ENCODE data around the gene RSAD1.

Gene RSAD1

GRCh38 chr17:50491505-50491904 lies 12.8 kb downstream of the RSAD1 start:
- Histone ChIP-seq H3K4me3 (ENCODE audit: low read depth, low read length) (no peak overlapping the region), H3K9me3 (ENCODE audit: severe bottlenecking) (no peaks in the 10 kb centered on the region), H3K36me3 (no peaks in the 10 kb centered on the region), H3K27me3 (ENCODE audit: insufficient read depth, low read depth, severe bottlenecking) (no peaks in the 10 kb centered on the region), H3K27ac (no peak overlapping the region)
- DNase-seq, result no peak
- TF ChIP-seq, protein P1, sequence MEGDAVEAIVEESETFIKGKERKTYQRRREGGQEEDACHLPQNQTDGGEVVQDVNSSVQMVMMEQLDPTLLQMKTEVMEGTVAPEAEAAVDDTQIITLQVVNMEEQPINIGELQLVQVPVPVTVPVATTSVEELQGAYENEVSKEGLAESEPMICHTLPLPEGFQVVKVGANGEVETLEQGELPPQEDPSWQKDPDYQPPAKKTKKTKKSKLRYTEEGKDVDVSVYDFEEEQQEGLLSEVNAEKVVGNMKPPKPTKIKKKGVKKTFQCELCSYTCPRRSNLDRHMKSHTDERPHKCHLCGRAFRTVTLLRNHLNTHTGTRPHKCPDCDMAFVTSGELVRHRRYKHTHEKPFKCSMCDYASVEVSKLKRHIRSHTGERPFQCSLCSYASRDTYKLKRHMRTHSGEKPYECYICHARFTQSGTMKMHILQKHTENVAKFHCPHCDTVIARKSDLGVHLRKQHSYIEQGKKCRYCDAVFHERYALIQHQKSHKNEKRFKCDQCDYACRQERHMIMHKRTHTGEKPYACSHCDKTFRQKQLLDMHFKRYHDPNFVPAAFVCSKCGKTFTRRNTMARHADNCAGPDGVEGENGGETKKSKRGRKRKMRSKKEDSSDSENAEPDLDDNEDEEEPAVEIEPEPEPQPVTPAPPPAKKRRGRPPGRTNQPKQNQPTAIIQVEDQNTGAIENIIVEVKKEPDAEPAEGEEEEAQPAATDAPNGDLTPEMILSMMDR (IDR thresholded peaks at IDR 0.05; ENCODE audit: low read depth, low read length), result no peak

DNA sequence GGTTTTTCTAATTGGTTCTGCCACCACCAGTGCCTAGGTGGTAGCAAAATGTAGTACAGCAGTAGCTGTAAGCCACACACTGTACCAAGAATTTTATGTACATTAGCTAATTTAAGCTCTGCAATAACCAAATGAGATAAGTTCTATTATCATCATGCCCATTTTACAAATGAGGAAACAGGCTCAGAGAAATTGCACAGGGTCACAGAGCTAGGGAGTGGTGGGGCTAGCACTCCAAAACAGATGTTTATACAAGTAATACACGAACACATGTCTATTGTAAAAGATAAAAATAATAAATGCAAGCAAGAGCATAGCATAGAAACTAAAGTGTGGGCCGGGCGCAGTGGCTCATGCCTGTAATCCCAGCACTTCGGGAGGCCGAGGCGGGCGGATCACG lies 13.6 kb downstream of the RSAD1 start:
- DNase-seq, result no peak
- Histone ChIP-seq H3K27me3 (ENCODE audit: insufficient read depth, low read depth, severe bottlenecking) (no peaks in the 10 kb centered on the region), H3K27ac (no peak overlapping the region), H3K4me3 (ENCODE audit: low read depth, low read length) (no peak overlapping the region), H3K36me3 (no peaks in the 10 kb centered on the region), H3K9me3 (ENCODE audit: severe bottlenecking) (no peaks in the 10 kb centered on the region)
- TF ChIP-seq, protein P1 (IDR thresholded peaks at IDR 0.05; ENCODE audit: low read depth, low read length), result no peak

- Histone ChIP-seq H3K27me3 (ENCODE audit: insufficient read depth, low read depth, severe bottlenecking) (no peaks in the 10 kb centered on the region), H3K36me3 (no peaks in the 10 kb centered on the region), H3K9me3 (ENCODE audit: severe bottlenecking) (no peaks in the 10 kb centered on the region), H3K27ac (no peak overlapping the region), H3K4me3 (ENCODE audit: low read depth, low read length) (no peak overlapping the region)
- TF ChIP-seq, protein P1 (IDR thresholded peaks at IDR 0.05; ENCODE audit: low read depth, low read length), result no peak
- DNase-seq, result no peak
Observed at GRCh38 chr17:50493744-50494143, 15.1 kb downstream of the RSAD1 start.

- H3K27me3 ChIP-seq (ENCODE audit: insufficient read depth, low read depth, severe bottlenecking), result no peaks in the 10 kb centered on the region
- no peak for DNase-seq
- no peak overlapping the region for H3K27ac ChIP-seq
- TF ChIP-seq, protein P1 (IDR thresholded peaks at IDR 0.05; ENCODE audit: low read depth, low read length), result no peak
- H3K36me3 ChIP-seq, result no peaks in the 10 kb centered on the region
- peaks cover 3% of the 10 kb centered on the region for H3K9me3 ChIP-seq (ENCODE audit: severe bottlenecking)
- H3K4me3 ChIP-seq (ENCODE audit: low read depth, low read length), result no peak overlapping the region
Observed at GRCh38 chr17:50495217-50495823, 16.7 kb downstream of the RSAD1 start.

DNA sequence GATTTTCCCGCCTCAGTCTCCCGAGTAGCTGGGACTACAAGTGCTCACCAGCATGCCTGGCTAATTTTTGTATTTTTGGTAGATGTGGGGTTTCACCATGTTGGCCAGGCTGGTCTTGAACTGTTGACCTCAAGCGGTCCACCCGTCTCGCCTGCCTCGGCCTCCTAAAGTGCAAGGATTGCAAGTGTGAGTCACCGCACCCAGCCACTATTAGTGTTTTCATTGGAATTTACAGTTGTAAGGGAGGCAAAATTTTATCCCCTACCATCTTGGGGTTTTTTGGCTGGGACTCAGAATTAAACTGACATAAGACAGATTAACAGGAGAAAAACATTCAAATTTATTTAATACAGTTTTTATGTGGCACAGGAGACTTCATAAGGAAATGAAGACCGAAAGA lies 17.3 kb downstream of the RSAD1 start:
- Histone ChIP-seq H3K36me3 (no peaks in the 10 kb centered on the region), H3K9me3 (ENCODE audit: severe bottlenecking) (peaks cover 3% of the 10 kb centered on the region), H3K27me3 (ENCODE audit: insufficient read depth, low read depth, severe bottlenecking) (no peaks in the 10 kb centered on the region), H3K4me3 (ENCODE audit: low read depth, low read length) (no peak overlapping the region), H3K27ac (no peak overlapping the region)
- TF ChIP-seq, protein P1 (IDR thresholded peaks at IDR 0.05; ENCODE audit: low read depth, low read length), result no peak
- DNase-seq, result no peak
